DOHH2 (cell line): ENCODE measurements around the gene RICTOR.

Experiments used
- EZH2phosphoT487 ChIP-seq: fragments of 200-600 bp; sonication (generic); IDR thresholded peaks from 2 replicates; pipeline ENCODE4 v1.6.1; 2017; ENCODE audit warnings: borderline replicate concordance, mild to moderate bottlenecking, antibody characterized with exemption, low read length, moderate library complexity, mixed read lengths
- TF ChIP-seq, protein P1 (sequence below): fragments of 200-600 bp; sonication (generic); IDR thresholded peaks from one replicate; pipeline ENCODE4 v1.5.1; 2014; ENCODE audit warnings: antibody characterized with exemption, mild to moderate bottlenecking, low read depth, low read length; ENCODE audit not compliant: poor library complexity, severe bottlenecking

DNA sequence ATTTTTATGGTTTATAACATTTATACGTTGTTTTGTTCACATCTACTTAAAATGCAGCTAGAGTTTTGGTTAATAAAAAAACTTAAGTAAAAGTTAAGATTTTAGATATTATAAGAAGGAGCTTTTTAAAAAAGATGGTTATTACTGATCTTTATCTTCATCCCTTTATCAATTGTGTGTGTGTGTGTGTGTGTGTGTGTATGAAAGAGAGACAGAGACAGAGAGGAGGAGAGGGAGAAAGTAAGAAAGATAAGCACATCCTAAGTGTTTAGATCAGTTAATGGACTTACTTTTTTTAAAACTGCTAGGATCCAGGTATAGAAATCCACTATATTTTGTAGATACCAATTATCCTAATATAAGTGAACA is 45.8 kb upstream of the RICTOR start:
- TF ChIP-seq, protein P1, sequence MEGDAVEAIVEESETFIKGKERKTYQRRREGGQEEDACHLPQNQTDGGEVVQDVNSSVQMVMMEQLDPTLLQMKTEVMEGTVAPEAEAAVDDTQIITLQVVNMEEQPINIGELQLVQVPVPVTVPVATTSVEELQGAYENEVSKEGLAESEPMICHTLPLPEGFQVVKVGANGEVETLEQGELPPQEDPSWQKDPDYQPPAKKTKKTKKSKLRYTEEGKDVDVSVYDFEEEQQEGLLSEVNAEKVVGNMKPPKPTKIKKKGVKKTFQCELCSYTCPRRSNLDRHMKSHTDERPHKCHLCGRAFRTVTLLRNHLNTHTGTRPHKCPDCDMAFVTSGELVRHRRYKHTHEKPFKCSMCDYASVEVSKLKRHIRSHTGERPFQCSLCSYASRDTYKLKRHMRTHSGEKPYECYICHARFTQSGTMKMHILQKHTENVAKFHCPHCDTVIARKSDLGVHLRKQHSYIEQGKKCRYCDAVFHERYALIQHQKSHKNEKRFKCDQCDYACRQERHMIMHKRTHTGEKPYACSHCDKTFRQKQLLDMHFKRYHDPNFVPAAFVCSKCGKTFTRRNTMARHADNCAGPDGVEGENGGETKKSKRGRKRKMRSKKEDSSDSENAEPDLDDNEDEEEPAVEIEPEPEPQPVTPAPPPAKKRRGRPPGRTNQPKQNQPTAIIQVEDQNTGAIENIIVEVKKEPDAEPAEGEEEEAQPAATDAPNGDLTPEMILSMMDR: no peak
- no peak for TF ChIP-seq EZH2phosphoT487
